Adrenal gland (tissue), 12 donors: ENCODE results near the gene ADH7. TPM values are rescaled to one million over a fixed set of nuclear protein-coding genes. Genes with fewer than 3 reads are reported as not detected.
A peak's percentile ranks its signal among the peaks of the same experiment; 100 is the strongest.

ENCODE experiments used
- DNase-seq, 7 donors: peaks; one replicate each; pipeline ENCODE4 v3.0.0-alpha.2; 2019 to 2020
- H3K27ac ChIP-seq, 5 donors: fragments of 200-600 bp; sonication (generic) in 4 of 5; 1 replicate in 3 of 5; 2 replicates in 2 of 5; pipeline versions ENCODE4 v1.5.1 to v1.8.0; 2016 to 2020; ENCODE audit warnings: mild to moderate bottlenecking in 1 of 5
- H3K27me3 ChIP-seq: fragments of 200-600 bp; 2 replicates; pipeline ENCODE4 v1.8.0; 2021
- H3K36me3 ChIP-seq, 2 donors: fragments of 200-600 bp; replicated peaks in 1 of 2; 1 replicate in 1 of 2; 2 replicates in 1 of 2; pipeline versions ENCODE4 v1.5.1 to v1.8.0; 2018 to 2022
- H3K4me1 ChIP-seq, 2 donors: fragments of 200-600 bp; replicated peaks in 1 of 2; 1 replicate in 1 of 2; 2 replicates in 1 of 2; pipeline versions ENCODE4 v1.5.1 to v1.8.0; 2018 to 2021
- H3K4me3 ChIP-seq, 4 donors: fragments of 200-600 bp; sonication (generic) in 3 of 4; one replicate each; pipeline ENCODE4 v1.5.1; 2016 to 2018
- H3K9me3 ChIP-seq, 3 donors: fragments of 200-600 bp; sonication (generic) in 1 of 3; replicated peaks in 1 of 3; 1 replicate in 2 of 3; 2 replicates in 1 of 3; pipeline versions ENCODE4 v1.5.1 to v1.8.0; 2016 to 2021
- CTCF ChIP-seq, 6 experiments: fragments of 450-650 bp in 4 of 6; fragments of 200-600 bp in 2 of 6; sonication (generic) in 1 of 6; IDR thresholded peaks; 1 replicate in 5 of 6; 2 replicates in 1 of 6; pipeline versions ENCODE4 v1.5.1 to v1.8.0; 2016 to 2021; ENCODE audit warnings: antibody characterized with exemption in 6 of 6, mild to moderate bottlenecking in 2 of 6, moderate library complexity in 1 of 6
- POLR2A ChIP-seq, 2 donors: fragments of 450-650 bp; IDR thresholded peaks; one replicate each; pipeline ENCODE4 v1.6.1; 2017; ENCODE audit warnings: antibody characterized with exemption in 2 of 2, mild to moderate bottlenecking in 2 of 2, moderate library complexity in 1 of 2
- WGBS, 4 donors: extraction: QIAGEN DNeasy Blood & Tissue Kit in 2 of 4; methylation state at CpG; one replicate each; pipeline versions ENCODE4 v1.1.5 to v1.1.7; 2013 to 2017; 5-methylcytosine and 5-hydroxymethylcytosine counted together
- intact Hi-C, 2 donors: fragments of 100-400 bp; cut with DNase I; formaldehyde crosslinking; loops; one replicate each; pipeline versions ENCODE4 v1.14.1 to v1.15.0; 2022 to 2023
- polyA plus RNA-seq, 3 donors: library from polyadenylated mRNA; stranded (reverse); fragments of 200-250 nt in 2 of 3; fragments of 350-450 nt in 1 of 3; fragmentation: Illumina TruSeq in 1 of 3; extraction: RNeasy Lipid Tissue Mini Kit (QIAGEN cat#74804) in 1 of 3; gene quantifications; one replicate each; pipeline ENCODE4 v1.2.3, GENCODE V29; 2013 to 2014
- total RNA-seq, 9 donors: library from RNA; depleted of rRNA in 4 of 9; stranded (reverse); fragments of >200 nt in 4 of 9; fragments of 120-200 nt in 1 of 9; fragmentation: NEBNext Ultra II Directional in 1 of 9; extraction: Animal tissue kit (Norgen Biotek cat#: 25700) in 1 of 9; gene quantifications; one replicate each; pipeline versions ENCODE4 v1.1.0 to v1.2.4, GENCODE V29; 2013 to 2023
- donor health status: healthy with polysubstance abuse.
- donor health status: Bipolar disorder and iron deficiency.
- donor health status: DM: yes; HTN: yes; CAD: no.
- donor health status: DM: no; HTN: no; CAD: no.
- donor health status: DM: no; HTN: no; CAD: no.
- donor health status: DM: yes; HTN: yes; CAD: no.

The ADH7 gene
- total and polyA plus RNA-seq, 12 donors = 0.13 TPM; not detected in 11

DNA sequence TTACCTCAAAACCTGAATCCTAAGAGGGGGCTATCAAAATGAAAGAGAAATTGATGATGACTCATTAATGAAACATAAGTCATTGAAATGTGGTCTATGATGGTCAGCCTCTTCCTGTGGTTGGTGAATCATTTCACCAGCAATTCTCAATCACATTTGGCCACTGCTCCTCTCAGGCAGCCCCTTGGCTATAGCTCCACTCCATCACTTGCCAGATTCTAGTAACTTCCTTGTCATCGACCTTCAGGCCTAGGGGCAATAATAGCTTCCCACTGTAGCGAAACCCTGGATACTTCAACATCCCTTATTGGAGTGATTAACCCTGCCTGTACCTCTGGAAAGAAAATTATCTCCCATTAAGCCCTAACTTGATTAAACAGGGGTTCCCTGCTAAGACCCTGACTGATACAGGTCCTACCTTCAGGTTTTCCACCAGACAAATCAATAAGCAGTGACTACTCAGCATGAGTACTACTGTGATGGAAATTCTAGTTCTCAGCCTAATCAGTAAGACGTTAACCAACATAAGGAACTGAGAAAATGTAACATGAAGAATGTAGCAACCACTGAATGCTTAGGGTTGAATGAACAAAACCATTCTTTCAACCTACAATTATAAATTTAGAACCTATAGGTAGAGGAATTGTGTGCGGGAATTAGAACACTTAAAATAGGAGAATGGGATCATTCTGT is 30.4 kb downstream of the ADH7 start:
- Histone ChIP-seq H3K27ac (peak overlapping the region in 2 of 5 donors; percentile 42 to 71), H3K4me1 (peaks cover 0 to 8% of the 10 kb centered on the region in 2 donors), H3K9me3 (no peaks in the 10 kb centered on the region), H3K36me3 (no peaks in the 10 kb centered on the region), H3K27me3 (no peaks in the 10 kb centered on the region), H3K4me3 (no peak overlapping the region)
- DNase-seq = peak in 1 of 7 donors; percentile 31
- 24 to 61% (median 52%) methylated on average over 3 to 4 of the region's 4 CpGs for WGBS, 4 donors
- intact Hi-C loops = loop anchor here (2.0 to 10.0 kb wide), 4 partner anchors 270 to 937 kb away; partner anchors contain the start of gene METAP1 (in 1 of the 2)
- TF ChIP-seq CTCF (IDR thresholded peaks at IDR 0.05) (no peak), POLR2A (IDR thresholded peaks at IDR 0.05) (no peak)

DNA sequence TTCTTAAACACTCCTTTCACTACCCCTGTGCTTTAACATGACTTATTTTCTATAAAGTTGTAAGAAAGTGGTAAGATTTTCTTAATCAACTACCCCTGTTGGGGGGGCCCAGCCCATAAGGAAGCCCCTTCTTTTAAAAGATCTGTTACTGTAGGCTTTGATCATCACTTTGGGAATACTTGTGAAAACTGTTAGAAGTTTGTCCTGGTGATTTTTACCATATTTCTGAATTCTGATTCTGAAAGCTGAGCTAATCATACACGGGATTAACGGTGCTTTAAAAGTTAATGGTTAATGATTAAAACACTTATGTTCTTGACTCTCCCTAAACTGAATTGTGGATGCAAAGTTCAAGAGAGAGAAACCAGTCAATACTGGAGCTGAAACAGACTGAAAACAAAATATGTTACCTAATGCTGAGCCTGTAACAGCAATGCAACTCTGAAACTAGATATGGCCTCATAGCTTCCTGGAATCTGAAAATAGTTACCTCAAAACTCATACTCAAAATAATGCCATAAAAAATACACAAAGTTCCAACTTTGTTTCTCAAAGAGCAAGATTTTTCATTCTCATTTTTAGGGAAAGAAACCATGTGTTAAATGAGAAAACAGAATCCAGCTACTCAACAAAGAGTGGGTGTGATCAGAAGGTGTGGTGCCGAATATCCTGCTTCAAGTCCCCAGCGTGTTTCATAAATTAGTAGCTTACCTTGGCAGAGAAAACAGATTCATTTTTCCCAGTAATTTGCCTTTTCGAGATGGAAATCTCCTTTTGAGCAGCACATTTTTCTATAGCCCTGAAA is 31.6 kb downstream of the ADH7 start:
- Histone ChIP-seq H3K4me1 (peaks cover 0 to 8% of the 10 kb centered on the region in 2 donors), H3K27ac (peak overlapping the region in 2 of 5 donors; percentile 44 to 71), H3K36me3 (no peaks in the 10 kb centered on the region), H3K27me3 (no peaks in the 10 kb centered on the region), H3K9me3 (no peaks in the 10 kb centered on the region), H3K4me3 (no peak overlapping the region)
- DNase-seq = no peak
- intact Hi-C loops = loop anchor here (2.0 to 10.0 kb wide), 3 partner anchors 269 to 409 kb away; partner anchors contain the start of gene METAP1 (in 1 of the 2)
- 68 to 78% (median 76%) methylated on average over 5 of the region's 5 CpGs for WGBS, 4 donors
- TF ChIP-seq POLR2A (IDR thresholded peaks at IDR 0.05) (no peak), CTCF (IDR thresholded peaks at IDR 0.05) (no peak)

DNA sequence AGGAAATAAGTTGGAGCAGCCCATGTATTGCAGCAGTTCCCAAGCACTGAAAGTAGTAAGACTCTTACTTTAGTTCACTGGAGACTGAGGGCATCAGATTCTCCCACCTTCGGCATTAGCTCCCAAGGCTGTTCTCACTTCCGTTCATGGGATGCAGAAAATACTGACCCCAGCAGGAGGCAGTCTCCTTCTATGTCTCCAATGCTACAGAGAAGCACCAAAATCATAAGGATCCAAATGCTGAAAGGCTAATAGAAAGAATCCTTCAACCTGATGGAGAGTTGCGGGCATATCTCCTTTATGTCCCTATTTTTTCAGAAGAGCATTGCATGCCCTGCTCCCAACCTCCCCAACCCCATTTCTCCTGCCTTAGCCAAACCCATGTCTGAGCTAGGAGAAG is 32.4 kb downstream of the ADH7 start:
- intact Hi-C loops = loop anchor here in 1 of 2 donors (10.0 kb wide), 2 partner anchors 268 to 408 kb away; partner anchors contain the start of gene METAP1
- Histone ChIP-seq H3K9me3 (peaks cover 0 to 5% (median 0%) of the 10 kb centered on the region in 3 donors), H3K4me3 (no peak overlapping the region), H3K36me3 (no peaks in the 10 kb centered on the region), H3K4me1 (peaks cover 0 to 8% of the 10 kb centered on the region in 2 donors), H3K27ac (no peak overlapping the region), H3K27me3 (no peaks in the 10 kb centered on the region)
- WGBS, 4 donors = 74 to 83% (median 77%) methylated on average over 3 of the region's 3 CpGs
- DNase-seq = no peak
- TF ChIP-seq CTCF (IDR thresholded peaks at IDR 0.05) (no peak), POLR2A (IDR thresholded peaks at IDR 0.05) (no peak)

GRCh38 chr4:99400831-99401230 is 34.3 kb downstream of the ADH7 start:
- Histone ChIP-seq H3K27ac (no peak overlapping the region), H3K9me3 (peaks cover 0 to 9% (median 0%) of the 10 kb centered on the region in 3 donors), H3K4me1 (peaks cover 0 to 8% of the 10 kb centered on the region in 2 donors), H3K36me3 (no peaks in the 10 kb centered on the region), H3K4me3 (no peak overlapping the region), H3K27me3 (no peaks in the 10 kb centered on the region)
- no peak for DNase-seq
- intact Hi-C loops = loop anchor here in 1 of 2 donors (10.0 kb wide), 2 partner anchors 266 to 406 kb away; partner anchors contain the start of gene METAP1
- TF ChIP-seq CTCF (IDR thresholded peaks at IDR 0.05) (no peak), POLR2A (IDR thresholded peaks at IDR 0.05) (no peak)
